Lower leg skin (tissue), 3 donors: ENCODE results near the gene CEP135.

Experiments
- CTCF ChIP-seq, 3 donors: fragments of 450-650 bp; IDR thresholded peaks; one replicate each; pipeline ENCODE4 v1.5.1; 2016; ENCODE audit warnings: antibody characterized with exemption in 3 of 3, mild to moderate bottlenecking in 3 of 3, moderate library complexity in 2 of 3
- POLR2A ChIP-seq, 2 donors: fragments of 450-650 bp; IDR thresholded peaks; one replicate each; pipeline ENCODE4 v1.6.1; 2016 to 2017; ENCODE audit warnings: antibody characterized with exemption in 2 of 2, mild to moderate bottlenecking in 1 of 2, moderate library complexity in 1 of 2

DNA sequence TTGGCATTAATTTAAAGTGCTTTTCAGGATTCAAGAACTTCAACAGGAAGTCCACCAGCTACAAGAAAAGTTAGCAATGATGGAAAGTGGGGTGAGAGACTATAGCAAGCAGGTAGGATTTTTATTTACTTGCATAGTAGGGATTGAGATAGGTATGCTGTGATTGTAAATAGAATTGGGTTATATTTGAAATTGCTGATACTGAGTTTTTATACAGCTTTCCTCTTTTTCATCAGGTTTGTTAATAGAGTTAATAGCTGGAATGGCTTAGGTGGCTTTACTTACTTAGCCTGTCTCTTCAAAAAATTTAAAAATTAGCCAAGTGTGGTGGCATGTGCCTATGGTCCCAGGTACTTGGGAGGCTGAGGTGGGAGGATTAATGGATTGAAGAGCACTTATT, 10.9 kb downstream of the CEP135 start:
- no peak for TF ChIP-seq CTCF (IDR thresholded peaks at IDR 0.05)
- no peak for TF ChIP-seq POLR2A (IDR thresholded peaks at IDR 0.05)
